Vagina (tissue), 2 donors: ENCODE data around the gene RAB11FIP4. TPM values are rescaled to one million over a fixed set of nuclear protein-coding genes. Genes with fewer than 3 reads are reported as not detected.

Experiments used
- DNase-seq, 2 donors: peaks; one replicate each; pipeline ENCODE4 v3.0.0-alpha.2; 2017; ENCODE audit errors: extremely low spot score in 2 of 2
- H3K27ac ChIP-seq: fragments of 200-600 bp; sonication (generic); one replicate; pipeline ENCODE4 v1.5.1; 2019
- H3K27me3 ChIP-seq: fragments of 200-600 bp; sonication (generic); one replicate; pipeline ENCODE4 v1.5.1; 2019
- H3K36me3 ChIP-seq, 2 donors: fragments of 200-600 bp; sonication (generic); one replicate each; pipeline ENCODE4 v1.5.1; 2017 to 2019
- H3K4me1 ChIP-seq: fragments of 200-600 bp; sonication (generic); one replicate; pipeline ENCODE4 v1.5.1; 2019
- H3K4me3 ChIP-seq, 2 donors: fragments of 200-600 bp; sonication (generic); 1 replicate in 1 of 2; 2 replicates in 1 of 2; pipeline ENCODE4 v1.5.1; 2016 to 2019
- H3K9me3 ChIP-seq: fragments of 200-600 bp; sonication (generic); one replicate; pipeline ENCODE4 v1.5.1; 2019
- CTCF ChIP-seq, 3 experiments: fragments of 450-650 bp in 2 of 3; fragments of 200-600 bp in 1 of 3; sonication (generic) in 1 of 3; IDR thresholded peaks; one replicate each; pipeline ENCODE4 v1.5.1; 2017 to 2019; ENCODE audit warnings: antibody characterized with exemption in 3 of 3, mild to moderate bottlenecking in 2 of 3, moderate library complexity in 2 of 3
- POLR2A ChIP-seq, 2 donors: fragments of 450-650 bp; IDR thresholded peaks; one replicate each; pipeline ENCODE4 v1.6.1; 2017; ENCODE audit warnings: antibody characterized with exemption in 2 of 2, mild to moderate bottlenecking in 2 of 2, moderate library complexity in 2 of 2
- POLR2AphosphoS5 ChIP-seq, 2 donors: sonication (generic); formaldehyde crosslinking; IDR thresholded peaks; one replicate each; pipeline ENCODE4 v1.9.0; 2017; ENCODE audit warnings: antibody characterized with exemption in 2 of 2, mild to moderate bottlenecking in 2 of 2, low read depth in 1 of 2; ENCODE audit not compliant: insufficient read depth in 1 of 2
- intact Hi-C: fragments of 100-400 bp; cut with DNase I; formaldehyde crosslinking; loops from one replicate; pipeline ENCODE4 v1.15.1; 2023
- total RNA-seq: library from RNA; depleted of rRNA; stranded (reverse); fragments of >200 nt; gene quantifications from one replicate; pipeline ENCODE4 v1.2.3, GENCODE V29; 2016

Gene RAB11FIP4
- total RNA-seq, 1 donor from 2014 or later = 11.0 TPM

GRCh38 chr17:31417051-31417792 is 25.7 kb downstream of the RAB11FIP4 start:
- H3K27ac ChIP-seq = no peak overlapping the region
- H3K4me1 ChIP-seq = no peaks in the 10 kb centered on the region

GRCh38 chr17:31418773-31419350 is 27.4 kb downstream of the RAB11FIP4 start:
- Histone ChIP-seq H3K9me3 (no peaks in the 10 kb centered on the region), H3K27me3 (no peaks in the 10 kb centered on the region), H3K4me1 (no peaks in the 10 kb centered on the region), H3K27ac (no peak overlapping the region), H3K36me3 (no peaks in the 10 kb centered on the region), H3K4me3 (no peak overlapping the region)
- intact Hi-C loops = no loop called here
- no peak for DNase-seq
- TF ChIP-seq POLR2AphosphoS5 (IDR thresholded peaks at IDR 0.05; ENCODE audit: insufficient read depth in 1 of 2, low read depth in 1 of 2) (no peak), CTCF (IDR thresholded peaks at IDR 0.05) (no peak), POLR2A (IDR thresholded peaks at IDR 0.05) (no peak)

More at GRCh38 chr17:31417051-31417792, 25.7 kb downstream of the RAB11FIP4 start:
- Histone ChIP-seq H3K9me3 (no peaks in the 10 kb centered on the region), H3K36me3 (no peaks in the 10 kb centered on the region), H3K4me3 (no peak overlapping the region), H3K27me3 (no peaks in the 10 kb centered on the region)
- intact Hi-C loops = no loop called here
- TF ChIP-seq POLR2AphosphoS5 (IDR thresholded peaks at IDR 0.05; ENCODE audit: insufficient read depth in 1 of 2, low read depth in 1 of 2) (no peak), POLR2A (IDR thresholded peaks at IDR 0.05) (no peak), CTCF (IDR thresholded peaks at IDR 0.05) (no peak)
- DNase-seq = no peak

- no peaks in the 10 kb centered on the region for H3K4me1 ChIP-seq
- no peaks in the 10 kb centered on the region for H3K27me3 ChIP-seq
- no peak for DNase-seq
- H3K36me3 ChIP-seq = no peaks in the 10 kb centered on the region
- no peaks in the 10 kb centered on the region for H3K9me3 ChIP-seq
- intact Hi-C loops = no loop called here
- H3K27ac ChIP-seq = no peak overlapping the region
- TF ChIP-seq POLR2A (IDR thresholded peaks at IDR 0.05) (no peak), CTCF (IDR thresholded peaks at IDR 0.05) (no peak), POLR2AphosphoS5 (IDR thresholded peaks at IDR 0.05; ENCODE audit: insufficient read depth in 1 of 2, low read depth in 1 of 2) (no peak)
- H3K4me3 ChIP-seq = no peak overlapping the region
These were observed 31.0 kb downstream of the RAB11FIP4 start for GRCh38 chr17:31422443-31422842.

GRCh38 chr17:31424944-31425281 is 33.4 kb downstream of the RAB11FIP4 start:
- Histone ChIP-seq H3K4me3 (no peak overlapping the region), H3K36me3 (no peaks in the 10 kb centered on the region), H3K27me3 (no peaks in the 10 kb centered on the region), H3K4me1 (no peaks in the 10 kb centered on the region), H3K9me3 (no peaks in the 10 kb centered on the region), H3K27ac (no peak overlapping the region)
- DNase-seq = no peak
- intact Hi-C loops = no loop called here
- TF ChIP-seq POLR2AphosphoS5 (IDR thresholded peaks at IDR 0.05; ENCODE audit: insufficient read depth in 1 of 2, low read depth in 1 of 2) (no peak), CTCF (IDR thresholded peaks at IDR 0.05) (no peak), POLR2A (IDR thresholded peaks at IDR 0.05) (no peak)
